Measurements from ENCODE around the gene ZZZ3. TPM values are rescaled to one million over a fixed set of nuclear protein-coding genes. Genes with fewer than 3 reads are reported as not detected.

The ZZZ3 gene
- total RNA-seq, 1 donor from 2014 or later: 30.2 TPM

- ATAC-seq (no peak), DNase-seq (ENCODE audit: missing footprints) (no peak)
- intact Hi-C loops (cut with DNase I): no loop called here
Measured at GRCh38 chr1:77636864-77637263, 45.6 kb downstream of the ZZZ3 start.

Other genes starting within 250 kb of the ZZZ3 start
- gene USP33, start 77.2 kb upstream of the ZZZ3 start, total RNA-seq: 26.9 TPM
- 9.9 TPM for gene MIGA1, start 97.0 kb upstream of the ZZZ3 start, total RNA-seq
- gene NEXN, start 206.0 kb upstream of the ZZZ3 start, total RNA-seq: 365 TPM